GM19324 (cell line): ENCODE measurements around the gene DIS3L2.
"Not testable (repeated sequence)": the region's sequence is repeated elsewhere in the genome, so short reads cannot be mapped to it uniquely, and the experiment has no call there.

Experiments
- ATAC-seq: cut with Tn5 transposase; IDR thresholded peaks from one replicate; pipeline ENCODE4 v1.9.1; 2021; ENCODE audit warnings: mild to moderate bottlenecking, moderate library complexity; ENCODE audit not compliant: unreplicated experiment, low FRiP score

DIS3L2 gene

DNA sequence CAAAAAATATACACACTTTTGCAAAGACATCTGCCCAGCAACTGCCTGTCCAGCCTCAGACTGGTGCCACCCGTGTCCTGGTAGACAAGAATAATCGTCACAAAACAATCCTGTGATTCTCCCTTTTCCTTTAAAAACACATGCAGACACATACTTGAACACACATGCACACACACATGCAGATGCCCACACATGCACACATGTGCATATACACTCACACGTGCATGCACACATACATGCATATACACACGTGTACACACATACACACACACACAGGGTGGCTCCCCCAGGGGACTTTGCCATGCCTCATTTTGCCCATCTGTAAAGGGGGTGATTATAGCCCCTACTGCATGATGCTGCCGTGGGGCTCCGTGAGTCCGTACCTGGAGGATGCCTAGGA is 392.1 kb downstream of the DIS3L2 start:
- no peak for ATAC-seq

DNA sequence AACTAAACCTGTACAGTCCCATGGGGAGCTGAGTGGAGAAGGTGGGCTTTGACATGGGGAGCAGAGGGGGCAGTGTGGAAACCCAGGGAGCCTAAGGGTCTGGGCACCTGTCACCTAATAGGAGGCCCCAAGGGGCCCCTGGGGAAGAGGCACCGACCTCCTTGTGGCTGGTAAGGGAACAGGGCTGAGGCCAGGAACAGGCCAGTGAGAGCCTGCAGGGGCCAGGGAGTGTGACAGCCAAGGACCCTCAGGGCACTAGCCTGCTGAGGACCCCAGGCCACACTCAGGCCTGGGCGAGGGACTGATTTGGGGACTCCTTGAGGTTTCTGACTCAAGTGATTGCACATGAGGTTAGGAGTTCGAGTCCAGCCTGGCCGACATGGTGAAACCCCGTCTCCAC is 392.6 kb downstream of the DIS3L2 start:
- no peak for ATAC-seq

- ATAC-seq, result no peak
These were observed 400.1 kb downstream of the DIS3L2 start for GRCh38 chr2:232361646-232362045.

- ATAC-seq, result no peak
These were observed 400.8 kb downstream of the DIS3L2 start for GRCh38 chr2:232362174-232362900.

GRCh38 chr2:232363064-232363783 is 401.7 kb downstream of the DIS3L2 start:
- ATAC-seq, result not testable (repeated sequence)

GRCh38 chr2:232363784-232364615 is 402.5 kb downstream of the DIS3L2 start:
- ATAC-seq, result no peak

DNA sequence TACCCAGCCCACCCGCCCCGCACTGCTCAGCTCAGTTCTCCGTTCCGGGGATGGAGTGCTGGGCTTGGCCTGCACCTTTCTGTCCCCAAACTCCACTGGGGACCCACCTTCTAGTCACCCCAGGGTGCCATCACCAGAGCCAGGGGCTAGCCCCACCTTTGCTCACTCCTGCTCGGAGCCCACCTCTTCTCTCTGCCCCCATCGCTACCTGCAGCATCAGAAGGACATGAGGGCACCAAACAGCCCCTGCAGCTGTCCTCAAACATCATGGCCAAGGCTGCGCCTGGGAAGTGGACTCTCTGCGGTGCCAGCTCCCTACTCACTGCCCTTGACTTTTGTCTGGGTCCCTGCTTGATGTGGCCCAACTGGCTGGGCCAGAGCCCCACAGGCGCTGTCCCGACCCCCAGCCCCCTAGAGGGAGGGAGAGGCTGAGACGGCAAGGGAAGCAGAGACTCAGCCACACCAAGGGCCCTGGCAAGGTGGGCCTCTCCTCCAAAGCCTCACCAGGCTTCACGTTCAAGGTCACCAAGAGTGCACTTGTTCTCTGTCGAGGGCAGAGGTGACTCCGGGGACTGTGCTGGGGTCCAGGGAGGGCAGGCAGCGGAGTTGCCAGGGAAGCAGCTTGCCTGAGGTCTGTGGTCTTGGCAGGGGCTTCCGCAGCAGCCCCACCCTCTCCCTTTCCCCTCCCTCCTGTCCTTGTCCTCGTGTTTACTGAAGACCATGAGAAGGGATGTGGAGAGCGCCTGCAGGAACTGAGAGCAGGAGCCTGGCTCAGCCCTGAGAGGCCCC is 403.5 kb downstream of the DIS3L2 start:
- not testable (repeated sequence) for ATAC-seq

DNA sequence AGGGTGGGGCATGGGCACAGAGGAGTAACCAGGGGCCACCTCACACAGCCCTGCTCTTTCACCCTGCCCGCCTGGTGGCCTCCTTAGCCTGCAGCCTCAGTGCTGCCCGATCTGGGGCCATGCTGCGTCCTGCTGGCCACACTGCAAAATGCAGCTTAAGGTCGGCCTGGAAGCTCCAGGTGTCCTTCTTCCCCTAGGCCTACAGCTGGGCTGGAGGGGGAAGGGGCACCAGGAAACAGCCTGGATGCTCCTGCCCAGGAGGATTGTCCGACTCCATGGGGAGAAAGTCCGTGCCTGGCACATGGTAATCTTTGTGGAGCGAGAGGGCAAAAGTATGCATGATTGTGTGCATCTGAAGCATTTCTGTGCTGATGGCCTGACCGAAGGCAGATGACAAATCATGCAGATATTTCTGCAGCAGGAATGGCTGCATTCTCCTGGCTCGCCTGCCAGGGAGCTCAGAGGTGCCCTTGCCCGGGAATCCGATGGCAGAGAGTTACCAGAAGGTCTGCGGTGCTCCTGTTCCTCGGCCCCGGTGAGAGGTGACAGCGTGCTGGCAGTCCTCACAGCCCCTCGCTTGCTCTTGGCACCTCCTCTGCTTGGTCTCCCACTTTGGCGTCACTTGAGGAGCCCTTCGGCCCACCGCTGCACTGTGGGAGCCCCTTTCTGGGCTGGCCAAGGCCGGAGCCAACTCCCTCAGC is 404.3 kb downstream of the DIS3L2 start:
- ATAC-seq, result no peak

GRCh38 chr2:232366461-232366860 is 404.9 kb downstream of the DIS3L2 start:
- ATAC-seq, result not testable (repeated sequence)

DNA sequence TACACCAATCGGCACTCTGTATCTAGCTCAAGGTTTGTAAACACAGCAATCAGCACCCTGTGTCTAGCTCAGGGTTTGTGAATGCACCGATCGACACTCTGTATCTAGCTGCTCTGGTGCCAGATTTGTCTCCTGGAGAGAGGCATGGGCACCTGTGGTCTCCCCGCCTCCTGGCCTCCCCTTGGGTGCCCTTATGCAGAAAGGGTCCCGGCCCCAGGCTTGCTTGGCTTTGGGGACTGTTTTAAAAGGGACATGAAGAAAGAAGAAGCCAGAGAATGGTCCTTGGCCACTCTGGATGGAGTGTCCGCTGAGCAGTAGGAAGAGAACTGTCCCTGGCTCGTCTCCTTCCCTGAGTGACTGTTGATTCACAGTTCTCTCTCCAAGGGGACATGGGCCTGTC is 405.5 kb downstream of the DIS3L2 start:
- ATAC-seq, result no peak

DNA sequence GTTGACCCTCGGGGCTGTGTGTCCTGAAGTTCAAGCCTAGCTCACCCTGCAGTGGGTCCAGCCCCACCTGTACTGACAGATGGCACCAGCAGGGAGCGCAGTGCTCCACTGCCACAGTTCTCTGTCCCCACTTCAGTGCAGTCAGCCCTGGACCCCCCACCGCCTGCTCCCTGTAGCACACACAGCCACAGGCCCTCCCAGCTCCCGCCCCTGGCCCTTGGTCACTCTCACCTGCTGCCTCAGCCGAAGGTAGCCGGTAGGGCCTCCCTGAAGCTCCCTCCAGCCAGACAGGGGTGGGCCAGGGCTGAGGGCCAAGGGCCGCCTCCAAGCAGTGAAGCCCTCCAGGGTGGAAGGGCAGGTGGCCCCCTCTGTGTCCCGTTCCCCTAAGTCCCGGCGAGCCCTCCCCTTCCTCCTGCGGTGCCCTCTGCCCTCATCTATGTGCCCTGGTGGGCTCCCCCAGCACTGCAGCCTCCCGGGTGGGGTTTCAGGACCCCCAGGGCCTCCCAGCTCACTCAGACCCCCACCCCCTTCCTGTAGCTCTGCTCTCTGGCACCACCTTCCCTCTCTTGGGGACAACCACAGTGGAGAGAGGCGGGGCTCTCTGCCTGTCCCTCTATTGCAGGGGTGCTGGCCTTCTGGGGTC is 406.2 kb downstream of the DIS3L2 start:
- ATAC-seq, result no peak

DNA sequence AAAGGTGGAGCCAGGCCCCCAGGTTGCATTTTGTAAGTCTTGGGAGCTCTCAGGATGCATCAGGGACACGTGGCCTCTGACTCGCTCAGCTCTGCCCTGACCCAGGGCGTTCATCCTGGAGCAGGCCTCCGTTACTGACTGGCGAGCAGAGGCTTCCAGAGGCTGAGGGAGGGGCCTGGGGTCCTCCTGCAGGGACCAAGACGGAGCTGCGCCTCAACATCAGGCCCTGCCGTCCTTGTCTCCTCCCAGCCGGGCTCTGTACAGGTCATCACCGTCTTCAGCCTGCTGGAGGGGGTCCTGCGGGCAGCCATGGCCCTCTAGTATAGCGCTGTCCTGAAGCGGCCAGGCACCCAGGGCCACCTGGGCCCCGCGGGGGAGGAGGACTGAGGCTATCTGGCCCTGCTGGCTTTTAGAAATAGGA is 406.8 kb downstream of the DIS3L2 start:
- no peak for ATAC-seq

DNA sequence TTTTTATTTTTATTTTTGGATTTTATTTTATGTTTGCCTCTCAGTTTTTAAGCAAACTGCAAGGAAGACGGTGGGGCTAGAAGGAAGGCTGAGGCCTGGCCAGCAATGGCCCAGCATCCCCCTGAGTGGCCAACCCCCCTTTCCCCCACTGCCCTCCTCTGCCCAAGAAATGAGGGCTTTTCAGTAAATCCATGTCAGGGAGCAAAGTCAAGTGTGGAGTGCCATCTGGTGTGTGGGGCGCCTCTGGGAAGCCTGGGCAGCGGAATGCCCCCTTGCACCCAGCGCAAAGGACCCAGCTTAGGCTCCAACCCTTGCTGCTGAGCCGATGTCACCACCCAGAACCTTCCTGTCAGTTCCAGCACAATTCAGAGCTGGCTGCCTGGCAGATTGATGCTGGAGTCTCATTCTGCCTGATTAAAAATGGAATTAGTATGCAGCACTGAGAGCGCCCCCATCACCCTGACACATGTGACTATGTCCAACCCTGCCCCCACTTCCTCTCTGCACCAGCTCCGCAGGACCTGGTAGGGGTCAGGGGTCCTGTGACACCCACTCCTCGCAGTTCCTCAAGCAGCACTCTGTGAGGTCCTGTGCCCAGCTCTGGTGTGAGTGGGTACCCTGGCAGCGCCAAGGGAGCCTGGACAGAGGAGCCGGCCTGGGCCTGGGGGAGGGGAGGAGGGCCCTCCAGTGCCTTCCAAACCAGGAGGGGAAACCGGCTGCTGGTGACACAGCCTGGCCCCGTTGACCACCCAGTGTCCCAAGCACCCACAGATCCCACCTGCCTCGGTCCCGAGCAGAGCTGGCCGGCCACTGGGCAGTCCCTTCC is 407.8 kb downstream of the DIS3L2 start:
- no peak for ATAC-seq

DNA sequence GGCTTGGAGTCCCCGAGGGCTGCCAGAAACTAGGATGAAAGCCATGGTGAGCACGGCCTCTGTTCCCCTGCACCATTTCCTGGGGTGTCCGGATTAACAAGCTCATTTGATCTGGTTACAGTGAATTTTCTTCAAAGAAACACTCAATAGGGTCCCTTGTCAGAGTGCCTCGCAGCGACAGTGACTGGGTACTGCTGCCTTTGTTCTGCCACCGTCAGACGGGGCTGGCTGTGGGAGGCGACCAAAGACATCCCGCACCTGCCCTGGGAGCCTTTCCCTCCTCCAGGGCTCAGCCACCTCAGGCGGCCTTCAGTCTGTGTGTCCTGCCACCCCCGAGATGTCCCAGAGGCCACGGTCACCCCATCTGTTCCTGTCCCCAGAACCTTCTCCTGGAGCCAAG is 408.5 kb downstream of the DIS3L2 start:
- not testable (repeated sequence) for ATAC-seq

- ATAC-seq, result no peak
These were observed 411.0 kb downstream of the DIS3L2 start for GRCh38 chr2:232372231-232373208.

- no peak for ATAC-seq
These were observed 412.8 kb downstream of the DIS3L2 start for GRCh38 chr2:232374356-232374755.

DNA sequence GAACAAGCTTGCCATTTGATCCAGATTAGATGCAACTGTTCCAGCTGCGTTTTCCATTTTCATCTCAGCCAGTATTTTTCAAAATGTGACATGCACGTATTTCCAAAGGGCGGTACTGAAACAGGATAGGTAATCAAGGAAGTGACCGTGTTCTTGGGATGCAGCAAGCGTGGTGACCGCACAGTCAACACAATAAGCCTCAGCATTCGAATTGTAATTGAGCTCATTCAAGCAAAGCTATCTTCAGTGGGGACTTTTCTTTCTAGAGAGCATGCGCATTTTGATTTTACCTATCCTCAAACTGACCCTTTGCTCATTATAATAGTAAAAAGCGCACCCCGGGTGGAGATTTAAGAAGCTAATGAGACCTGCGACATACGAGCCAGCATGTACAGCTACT is 413.7 kb downstream of the DIS3L2 start:
- ATAC-seq, result no peak
